GM18873 (cell line): ENCODE results near the gene GOLGA5.
"Not testable (repeated sequence)": the region's sequence is repeated elsewhere in the genome, so short reads cannot be mapped to it uniquely, and the experiment has no call there.

ENCODE experiments used
- ATAC-seq: cut with Tn5 transposase; IDR thresholded peaks from one replicate; pipeline ENCODE4 v1.9.1; 2021; ENCODE audit warnings: mild to moderate bottlenecking, moderate library complexity, moderate number of reproducible peaks; ENCODE audit not compliant: unreplicated experiment, low FRiP score

GOLGA5 gene

GRCh38 chr14:92775292-92775691 lies 18.8 kb upstream of the GOLGA5 start:
- peak; percentile 94 for ATAC-seq

DNA sequence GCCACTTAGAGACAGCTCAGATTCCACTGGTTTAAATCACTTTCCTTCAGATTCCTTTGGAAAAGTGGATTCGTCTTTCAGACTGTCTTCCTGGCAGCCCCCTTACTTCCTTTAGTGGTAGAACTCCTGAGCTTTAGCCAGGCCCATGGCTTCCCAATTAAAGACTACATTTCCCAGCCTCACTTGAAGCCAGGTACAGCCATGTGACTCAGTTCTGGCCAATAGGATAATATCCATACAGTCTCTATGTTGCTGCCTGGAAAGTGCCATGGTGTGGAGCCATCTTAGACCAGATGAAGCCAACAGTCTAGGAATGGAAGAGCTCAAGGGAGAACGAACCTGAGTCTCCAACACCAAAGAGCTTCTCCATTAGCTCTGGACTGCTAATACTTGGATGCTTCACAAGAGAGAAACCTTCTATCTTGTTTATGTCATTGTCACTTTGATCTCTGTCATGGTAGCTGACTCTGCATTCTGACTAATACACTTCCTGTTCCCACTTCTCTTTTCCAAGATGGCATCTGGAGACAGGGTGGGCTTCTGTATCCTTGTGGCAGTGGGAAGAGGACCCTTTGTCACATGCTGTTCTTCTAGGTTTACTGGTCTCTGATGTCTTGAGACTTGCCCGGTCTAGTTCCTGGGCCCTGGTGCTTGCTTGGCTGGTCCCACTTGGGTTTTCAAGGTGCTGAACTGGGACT lies 15.1 kb upstream of the GOLGA5 start:
- not testable (repeated sequence) for ATAC-seq

GRCh38 chr14:92780444-92781232 lies 13.5 kb upstream of the GOLGA5 start:
- no peak for ATAC-seq

- ATAC-seq = no peak
Observed at GRCh38 chr14:92781350-92781749, 12.8 kb upstream of the GOLGA5 start.

GRCh38 chr14:92783813-92784431 lies 10.2 kb upstream of the GOLGA5 start:
- no peak for ATAC-seq

DNA sequence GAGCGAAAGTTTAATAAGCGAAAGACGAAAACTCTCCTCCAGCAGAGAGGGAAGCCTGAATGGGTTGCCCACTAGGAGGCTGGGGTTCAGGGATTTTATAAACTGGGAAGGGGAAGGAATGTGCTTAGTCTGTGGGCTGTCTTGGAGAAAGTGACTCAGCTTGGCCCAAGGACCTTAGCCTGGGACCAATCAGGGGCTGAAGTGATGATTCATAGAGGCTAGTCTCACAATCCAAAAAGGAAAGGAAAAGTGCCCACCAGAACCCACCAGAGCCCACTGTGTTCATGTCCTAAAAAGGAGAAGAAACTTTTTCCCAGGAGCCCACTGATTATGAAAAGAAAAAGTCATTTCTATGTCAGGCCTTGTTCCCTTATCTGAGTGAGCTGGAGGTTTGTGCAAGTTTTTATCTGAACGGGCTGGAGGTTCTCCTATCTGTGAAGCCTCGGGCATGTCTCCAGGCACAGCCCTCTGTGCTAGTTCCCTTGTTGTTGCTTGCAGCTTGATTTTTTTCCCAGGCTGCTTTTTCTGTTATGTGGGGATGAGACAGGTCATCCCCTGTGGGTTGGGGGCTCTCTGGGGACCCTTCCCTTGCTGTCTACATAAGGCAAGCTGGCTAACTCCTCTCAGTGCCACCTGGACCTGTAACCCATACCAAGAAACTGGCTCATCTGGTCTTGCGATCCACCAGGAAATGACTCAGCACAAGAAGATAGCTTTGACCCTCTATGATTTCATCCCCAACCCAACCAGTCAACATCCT lies 8.3 kb upstream of the GOLGA5 start:
- no peak for ATAC-seq

DNA sequence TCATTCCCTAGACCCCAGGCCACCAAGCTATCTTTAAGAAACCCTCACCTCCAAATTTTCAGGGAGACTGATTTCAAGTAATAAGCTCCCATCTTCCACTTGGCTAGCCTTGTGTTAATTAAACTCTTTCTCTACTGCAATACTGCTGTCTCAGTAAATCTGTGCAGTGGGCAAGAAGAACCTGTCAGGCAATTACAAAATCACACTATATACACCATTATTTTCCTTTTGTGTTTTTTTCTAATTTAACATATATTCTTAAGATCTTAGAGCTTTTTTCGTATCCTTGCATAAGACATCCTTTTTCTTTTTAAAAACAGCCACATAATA lies 7.7 kb upstream of the GOLGA5 start:
- ATAC-seq = no peak

- no peak for ATAC-seq
Observed at GRCh38 chr14:92787554-92787953, 6.6 kb upstream of the GOLGA5 start.

- ATAC-seq = no peak
Observed at GRCh38 chr14:92789457-92790089, 4.5 kb upstream of the GOLGA5 start.

DNA sequence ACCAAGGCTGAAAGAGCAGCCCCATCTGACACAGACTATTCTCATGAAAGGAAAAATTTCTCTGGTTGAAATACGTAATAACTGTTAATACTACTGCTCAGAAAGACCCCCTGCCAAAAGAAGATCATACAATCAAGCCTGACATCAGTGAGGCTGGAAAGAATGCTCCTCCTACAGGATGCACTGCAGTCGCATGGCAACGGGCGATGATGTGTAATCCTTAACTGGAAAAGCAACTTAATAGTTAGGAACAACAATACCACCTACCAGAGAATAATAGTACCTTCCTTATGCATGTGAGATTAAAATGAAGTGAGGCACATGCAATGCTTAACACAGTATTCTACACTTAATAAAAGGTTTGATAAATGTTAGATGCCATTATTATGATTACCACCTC lies 1.2 kb upstream of the GOLGA5 start:
- ATAC-seq = no peak

- ATAC-seq = no peak
Observed at GRCh38 chr14:92794547-92794941, 439 bp downstream of the GOLGA5 start.

GRCh38 chr14:92794961-92795360 lies 856 bp downstream of the GOLGA5 start:
- no peak for ATAC-seq

GRCh38 chr14:92797935-92798653 lies 4.0 kb downstream of the GOLGA5 start:
- no peak for ATAC-seq

DNA sequence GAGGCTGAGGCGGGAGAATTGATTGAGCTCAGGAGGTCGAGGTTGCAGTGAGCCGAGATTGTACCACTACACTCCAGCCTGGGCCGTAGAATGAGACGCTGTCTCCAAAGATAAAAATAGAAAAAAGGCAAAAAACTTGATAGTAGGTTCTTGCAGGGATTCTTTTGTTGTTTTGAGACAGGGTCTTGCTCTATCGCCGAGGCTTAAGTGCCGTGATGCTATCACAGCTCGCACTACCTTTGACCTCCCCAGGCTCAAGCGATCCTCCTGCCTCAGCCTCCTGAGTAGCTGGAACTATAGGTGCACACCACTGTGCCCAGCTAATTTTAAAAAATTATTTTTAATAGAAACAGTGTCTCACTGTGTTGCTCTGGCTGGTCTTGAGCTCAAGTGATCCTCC lies 4.7 kb downstream of the GOLGA5 start:
- no peak for ATAC-seq

DNA sequence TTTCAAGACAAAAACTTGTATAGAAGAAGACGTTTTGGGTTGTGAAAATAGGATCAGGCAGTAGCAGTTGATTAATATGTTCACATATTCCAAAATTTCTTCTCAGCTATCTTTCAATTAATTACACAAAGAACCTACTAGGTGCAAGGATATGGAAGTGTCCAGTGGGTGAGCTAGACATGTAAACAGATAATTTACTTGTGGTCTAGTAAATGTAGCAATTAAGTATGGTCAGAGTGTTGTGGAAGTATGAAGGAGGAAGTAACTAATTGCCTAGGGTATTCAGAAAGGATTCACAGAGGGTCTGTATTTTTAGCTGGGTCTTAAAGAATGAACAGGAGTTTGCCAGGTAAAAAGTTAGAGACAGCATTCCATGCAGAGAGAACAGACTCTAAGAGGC lies 5.9 kb downstream of the GOLGA5 start:
- no peak for ATAC-seq

GRCh38 chr14:92800525-92800924 lies 6.4 kb downstream of the GOLGA5 start:
- ATAC-seq = no peak

- ATAC-seq = no peak
Observed at GRCh38 chr14:92801917-92802316, 7.8 kb downstream of the GOLGA5 start.

DNA sequence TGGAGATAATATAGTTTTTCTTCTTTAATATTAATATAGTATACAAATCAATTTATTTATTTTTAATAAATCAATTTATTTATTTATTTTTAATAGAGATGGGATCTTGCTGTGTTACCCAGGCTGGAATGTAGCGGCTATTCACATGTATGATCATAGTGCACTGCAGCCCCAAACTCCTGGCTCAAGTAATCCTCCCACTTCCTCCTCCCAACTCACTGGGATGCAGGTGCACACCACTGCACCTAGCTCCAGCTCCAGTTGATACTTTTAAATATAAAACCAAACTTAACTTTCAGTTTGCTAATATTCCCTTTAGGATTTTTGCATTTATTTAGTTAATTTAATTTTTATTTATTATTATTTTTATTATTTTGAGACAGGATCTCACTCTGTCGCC lies 8.6 kb downstream of the GOLGA5 start:
- no peak for ATAC-seq

GRCh38 chr14:92813201-92813600 lies 19.1 kb downstream of the GOLGA5 start:
- no peak for ATAC-seq

- ATAC-seq = no peak
Observed at GRCh38 chr14:92819011-92819597, 25.0 kb downstream of the GOLGA5 start.
